Measurements from ENCODE around the gene NCAM1. TPM values are rescaled to one million over a fixed set of nuclear protein-coding genes. Genes with fewer than 3 reads are reported as not detected.

The NCAM1 gene
- total RNA-seq, 2 donors from 2014 or later = 42.0 to 69.2 TPM

DNA sequence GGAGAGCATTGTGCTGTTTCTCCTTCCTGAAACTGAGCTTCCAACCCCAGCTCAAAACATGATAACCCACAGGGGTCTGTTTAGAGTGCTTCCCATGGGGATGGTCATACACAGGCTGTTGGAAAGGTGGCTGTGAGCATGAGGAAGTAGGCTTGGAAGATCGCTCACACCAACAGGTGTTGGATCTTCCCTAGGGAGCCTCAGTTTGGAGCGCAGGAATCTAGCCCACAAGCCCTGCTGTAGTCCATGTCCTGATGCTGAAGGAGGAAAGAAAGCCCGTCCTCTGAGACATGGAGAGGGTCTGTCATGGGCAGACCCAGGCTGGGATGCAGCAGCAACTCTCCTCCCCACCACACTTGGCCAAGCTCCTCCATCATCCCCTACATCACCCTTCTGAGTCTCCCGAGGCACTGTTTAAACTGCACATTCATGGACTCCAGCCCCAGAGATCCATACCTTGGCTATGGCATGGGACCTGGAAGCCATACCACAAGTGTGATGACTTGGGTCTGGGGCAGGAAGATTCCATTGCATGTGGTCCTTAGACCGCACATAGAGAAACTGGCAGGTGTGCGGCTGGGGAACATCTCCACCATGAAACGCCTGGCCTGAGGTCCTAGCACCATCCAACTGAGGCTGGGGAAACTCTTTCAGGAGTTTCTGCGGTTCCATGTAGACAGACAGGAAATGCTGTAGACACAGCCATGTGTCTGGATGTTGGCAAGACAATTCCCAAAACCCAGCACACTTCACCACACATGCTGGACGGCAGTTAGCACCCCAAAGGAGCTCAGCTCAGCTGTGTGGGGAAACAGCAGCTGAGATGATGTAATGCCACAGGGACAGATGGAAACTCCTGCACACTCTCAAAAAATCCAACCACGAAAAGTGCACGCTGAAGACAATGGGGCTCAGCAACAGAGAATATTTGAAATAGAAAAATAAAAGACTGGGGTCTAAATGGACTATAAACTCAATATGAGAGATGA, 325.6 kb downstream of the NCAM1 start:
- no peaks in the 10 kb centered on the region for H3K9me3 ChIP-seq
- no peaks in the 10 kb centered on the region for H3K4me1 ChIP-seq (ENCODE audit: control insufficient read depth in 1 of 2, low read depth in 2 of 2)
- ATAC-seq (ENCODE audit: insufficient number of reproducible peaks, low FRiP score, low read depth) (no peak), DNase-seq (ENCODE audit: low spot score) (no peak)
- TF ChIP-seq, protein P1, sequence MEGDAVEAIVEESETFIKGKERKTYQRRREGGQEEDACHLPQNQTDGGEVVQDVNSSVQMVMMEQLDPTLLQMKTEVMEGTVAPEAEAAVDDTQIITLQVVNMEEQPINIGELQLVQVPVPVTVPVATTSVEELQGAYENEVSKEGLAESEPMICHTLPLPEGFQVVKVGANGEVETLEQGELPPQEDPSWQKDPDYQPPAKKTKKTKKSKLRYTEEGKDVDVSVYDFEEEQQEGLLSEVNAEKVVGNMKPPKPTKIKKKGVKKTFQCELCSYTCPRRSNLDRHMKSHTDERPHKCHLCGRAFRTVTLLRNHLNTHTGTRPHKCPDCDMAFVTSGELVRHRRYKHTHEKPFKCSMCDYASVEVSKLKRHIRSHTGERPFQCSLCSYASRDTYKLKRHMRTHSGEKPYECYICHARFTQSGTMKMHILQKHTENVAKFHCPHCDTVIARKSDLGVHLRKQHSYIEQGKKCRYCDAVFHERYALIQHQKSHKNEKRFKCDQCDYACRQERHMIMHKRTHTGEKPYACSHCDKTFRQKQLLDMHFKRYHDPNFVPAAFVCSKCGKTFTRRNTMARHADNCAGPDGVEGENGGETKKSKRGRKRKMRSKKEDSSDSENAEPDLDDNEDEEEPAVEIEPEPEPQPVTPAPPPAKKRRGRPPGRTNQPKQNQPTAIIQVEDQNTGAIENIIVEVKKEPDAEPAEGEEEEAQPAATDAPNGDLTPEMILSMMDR (IDR thresholded peaks at IDR 0.05) = no peak
- no peaks in the 10 kb centered on the region for H3K27me3 ChIP-seq (replicated peaks; ENCODE audit: insufficient read depth)
- no peaks in the 10 kb centered on the region for H3K36me3 ChIP-seq
- no peak overlapping the region for H3K4me3 ChIP-seq
- no peak overlapping the region for H3K27ac ChIP-seq

DNA sequence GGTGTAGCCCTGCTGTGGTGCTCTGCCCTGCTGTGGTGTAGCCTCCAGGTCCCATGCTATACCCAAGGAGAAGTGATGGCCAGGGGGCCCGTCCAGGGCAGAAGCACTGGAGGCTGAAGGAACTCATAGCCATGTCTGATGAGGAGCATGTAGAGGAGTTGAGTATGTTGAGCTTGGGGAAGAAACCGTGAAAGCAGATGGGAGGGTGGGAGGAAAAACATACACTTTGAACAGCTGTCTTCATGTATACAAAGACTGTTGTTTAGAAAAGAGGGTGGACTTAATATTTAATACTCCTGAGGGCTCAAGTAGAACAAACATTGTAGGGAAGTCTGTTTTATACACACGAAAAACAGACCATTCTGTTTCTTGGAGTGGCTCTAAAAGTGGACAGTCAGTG, 326.6 kb downstream of the NCAM1 start:
- Histone ChIP-seq H3K9me3 (no peaks in the 10 kb centered on the region), H3K27me3 (replicated peaks; ENCODE audit: insufficient read depth) (no peaks in the 10 kb centered on the region), H3K4me1 (ENCODE audit: control insufficient read depth in 1 of 2, low read depth in 2 of 2) (no peaks in the 10 kb centered on the region), H3K27ac (no peak overlapping the region), H3K4me3 (no peak overlapping the region), H3K36me3 (no peaks in the 10 kb centered on the region)
- no peak for ATAC-seq (ENCODE audit: insufficient number of reproducible peaks, low FRiP score, low read depth)
- TF ChIP-seq, protein P1 (IDR thresholded peaks at IDR 0.05) = no peak
- no peak for DNase-seq (ENCODE audit: low spot score)

DNA sequence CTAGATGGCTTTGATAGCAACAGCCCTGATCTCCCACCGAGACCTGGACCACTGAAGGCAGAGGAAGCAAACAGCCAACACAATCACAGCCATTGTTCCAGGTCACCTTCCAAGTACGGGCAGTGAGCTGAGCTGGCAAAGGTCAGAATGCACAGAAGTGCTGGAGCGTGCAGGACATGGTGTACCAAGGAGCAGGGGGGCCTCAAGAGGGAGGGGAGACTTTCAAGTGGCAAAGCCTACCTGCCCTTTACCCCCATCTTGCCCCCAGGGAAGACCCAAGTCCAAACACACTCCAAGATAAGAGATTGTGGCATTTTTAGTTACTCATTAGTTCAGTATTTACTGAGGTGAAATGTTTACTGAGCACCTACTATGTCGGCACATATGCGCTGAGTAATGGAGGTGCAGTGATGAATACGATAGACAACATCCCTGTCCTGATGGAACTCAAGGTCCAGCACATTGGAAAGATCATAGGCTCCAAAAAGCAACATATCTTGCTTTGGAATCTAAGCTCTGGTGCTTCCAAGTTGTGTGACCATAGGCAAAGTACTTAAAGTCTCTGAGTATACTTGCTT, 327.2 kb downstream of the NCAM1 start:
- H3K4me3 ChIP-seq = no peak overlapping the region
- H3K4me1 ChIP-seq (ENCODE audit: control insufficient read depth in 1 of 2, low read depth in 2 of 2) = no peaks in the 10 kb centered on the region
- H3K9me3 ChIP-seq = no peaks in the 10 kb centered on the region
- H3K27ac ChIP-seq = no peak overlapping the region
- ATAC-seq (ENCODE audit: insufficient number of reproducible peaks, low FRiP score, low read depth) = no peak
- no peaks in the 10 kb centered on the region for H3K27me3 ChIP-seq (replicated peaks; ENCODE audit: insufficient read depth)
- DNase-seq (ENCODE audit: low spot score) = no peak
- H3K36me3 ChIP-seq = no peaks in the 10 kb centered on the region
- TF ChIP-seq, protein P1 (IDR thresholded peaks at IDR 0.05) = no peak

DNA sequence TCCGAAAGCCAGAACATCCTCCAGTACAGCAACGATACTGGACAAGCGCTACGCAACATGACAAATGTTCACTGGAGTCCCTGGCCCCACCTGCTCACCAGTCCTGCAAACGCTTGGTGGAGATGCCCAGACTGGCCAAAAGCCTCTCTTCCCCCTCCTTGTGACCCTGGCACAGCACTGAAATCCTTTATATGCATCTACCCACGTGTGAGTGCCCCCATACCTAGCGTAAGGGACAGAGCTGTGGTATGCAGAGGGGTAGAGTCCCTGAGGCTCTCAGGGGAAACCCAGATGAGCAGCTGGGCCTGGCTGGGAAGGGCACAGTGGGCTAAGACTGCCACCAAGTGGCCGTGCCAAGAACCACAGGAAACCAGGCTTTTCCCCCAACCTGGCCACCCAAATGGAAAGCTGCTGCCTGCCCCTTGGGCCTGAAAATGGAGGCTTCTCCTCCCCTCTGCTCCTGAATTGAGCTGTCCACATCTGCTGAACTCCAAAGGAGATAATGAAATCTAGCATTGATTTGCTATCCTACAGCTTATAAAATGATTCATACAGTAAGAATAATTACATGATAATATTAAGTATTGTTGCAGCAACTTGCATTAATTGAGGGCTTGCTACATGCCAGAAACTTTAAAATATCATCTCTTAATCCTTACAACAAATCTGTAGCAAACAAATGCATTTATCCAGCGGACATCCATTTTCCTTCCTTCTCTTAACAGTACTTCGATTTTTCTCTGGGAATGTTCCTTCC, 328.4 kb downstream of the NCAM1 start:
- no peak for DNase-seq (ENCODE audit: low spot score)
- Histone ChIP-seq H3K4me1 (ENCODE audit: control insufficient read depth in 1 of 2, low read depth in 2 of 2) (no peaks in the 10 kb centered on the region), H3K36me3 (no peaks in the 10 kb centered on the region), H3K9me3 (no peaks in the 10 kb centered on the region), H3K4me3 (no peak overlapping the region), H3K27ac (no peak overlapping the region), H3K27me3 (replicated peaks; ENCODE audit: insufficient read depth) (no peaks in the 10 kb centered on the region)
- ATAC-seq (ENCODE audit: insufficient number of reproducible peaks, low FRiP score, low read depth) = no peak
- TF ChIP-seq, protein P1 (IDR thresholded peaks at IDR 0.05) = peak; percentile 83

DNA sequence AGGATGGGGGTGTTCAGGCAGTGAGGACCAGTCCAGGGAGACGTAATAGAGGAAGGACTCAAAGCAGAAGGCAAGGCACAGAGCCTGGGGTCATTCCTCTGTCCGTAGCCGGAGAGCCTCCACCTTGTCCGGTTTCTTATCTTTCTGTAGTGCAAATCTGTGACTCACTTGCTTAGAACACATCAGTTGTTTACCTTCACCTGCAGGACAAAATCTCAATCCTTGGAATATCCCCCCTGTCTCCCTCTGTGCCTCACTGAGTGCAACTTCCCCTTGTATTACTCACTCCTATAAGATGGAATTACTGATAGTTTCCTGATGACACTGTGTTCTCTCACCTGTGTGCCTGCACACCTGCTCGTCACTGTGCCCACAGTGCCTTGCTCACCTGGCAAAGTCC, 332.7 kb downstream of the NCAM1 start:
- Histone ChIP-seq H3K9me3 (no peaks in the 10 kb centered on the region), H3K36me3 (no peaks in the 10 kb centered on the region), H3K27me3 (replicated peaks; ENCODE audit: insufficient read depth) (no peaks in the 10 kb centered on the region), H3K27ac (no peak overlapping the region), H3K4me1 (ENCODE audit: control insufficient read depth in 1 of 2, low read depth in 2 of 2) (no peaks in the 10 kb centered on the region), H3K4me3 (no peak overlapping the region)
- TF ChIP-seq, protein P1 (IDR thresholded peaks at IDR 0.05) = no peak
- ATAC-seq (ENCODE audit: insufficient number of reproducible peaks, low FRiP score, low read depth) (no peak), DNase-seq (ENCODE audit: low spot score) (no peak)

All from thoracic aorta (tissue), 2 donors.